OCI-LY3 (cell line): ENCODE results near the gene NEMP2.

Source experiments
- H2AFZ ChIP-seq: fragments of 200-600, 300-600 bp; shearing (Covaris generic); 2 replicates; pipeline ENCODE4 v1.6.0; 2014; ENCODE audit warnings: antibody characterized with exemption, low read depth, low read length
- H3K27ac ChIP-seq: fragments of 200-600, 300-600 bp; sonication (generic); 2 replicates; pipeline ENCODE4 v1.5.1; 2014; ENCODE audit warnings: mild to moderate bottlenecking, low read length, moderate library complexity, mixed read lengths
- H3K27me3 ChIP-seq: fragments of 200-600, 300-600 bp; sonication (generic); 2 replicates; pipeline ENCODE4 v1.6.1; 2014; ENCODE audit warnings: low read depth, low read length, mixed read lengths
- H3K36me3 ChIP-seq: fragments of 200-600, 300-600 bp; sonication (generic); replicated peaks from 2 replicates; pipeline ENCODE3; 2014; ENCODE audit warnings: low read depth, low read length, mixed read lengths
- H3K4me1 ChIP-seq: fragments of 300-600, 200-600 bp; sonication (generic); 2 replicates; pipeline ENCODE4 v1.6.1; 2014; ENCODE audit warnings: low read length, mixed read lengths
- H3K4me2 ChIP-seq: fragments of 200-600, 300-600 bp; sonication (generic); 2 replicates; pipeline ENCODE4 v1.6.1; 2014; ENCODE audit warnings: low read length, mixed read lengths
- H3K4me3 ChIP-seq: fragments of 300-600, 200-600 bp; sonication (generic); 2 replicates; pipeline ENCODE4 v1.5.1; 2014; ENCODE audit warnings: antibody characterized with exemption, mild to moderate bottlenecking, low read length, moderate library complexity
- H3K79me2 ChIP-seq: fragments of 300-600, 200-600 bp; shearing (Covaris generic); 2 replicates; pipeline ENCODE4 v1.6.1; 2014; ENCODE audit warnings: mild to moderate bottlenecking, low read length, mixed read lengths
- H3K9ac ChIP-seq: fragments of 300-600, 200-600 bp; shearing (Covaris generic); 2 replicates; pipeline ENCODE4 v1.6.0; 2014; ENCODE audit warnings: mild to moderate bottlenecking, low read length, moderate library complexity
- H3K9me3 ChIP-seq: fragments of 200-600, 300-600 bp; shearing (Covaris generic); 2 replicates; pipeline ENCODE4 v1.6.1; 2014; ENCODE audit warnings: low read length, mixed read lengths; ENCODE audit not compliant: insufficient read depth
- H4K20me1 ChIP-seq: fragments of 200-600, 300-600 bp; sonication (generic); 2 replicates; pipeline ENCODE4 v1.6.1; 2016; ENCODE audit warnings: low read length, mixed read lengths; ENCODE audit not compliant: insufficient read depth
- CTCF ChIP-seq: fragments of 200-600, 300-600 bp; sonication (generic); IDR thresholded peaks from 2 replicates; pipeline ENCODE4 v1.5.1; 2014; ENCODE audit warnings: antibody characterized with exemption, low read length, low read depth
- EZH2phosphoT487 ChIP-seq: fragments of 200-600 bp; shearing (Covaris generic); IDR thresholded peaks from 2 replicates; pipeline ENCODE4 v1.6.1; 2018; ENCODE audit warnings: antibody characterized with exemption, mixed run types, low read depth

NEMP2 gene

GRCh38 chr2:190455358-190456095 is 79.0 kb downstream of the NEMP2 start:
- Histone ChIP-seq H3K36me3 (no peaks in the 10 kb centered on the region), H3K4me3 (no peak overlapping the region), H3K9ac (no peak overlapping the region), H3K27me3 (no peaks in the 10 kb centered on the region), H4K20me1 (no peaks in the 10 kb centered on the region; the same call in 1 of the 2 replicates), H3K27ac (no peak overlapping the region), H2AFZ (no peak overlapping the region), H3K79me2 (no peaks in the 10 kb centered on the region), H3K4me1 (peaks cover 11% of the 10 kb centered on the region), H3K4me2 (no peak overlapping the region), H3K9me3 (no peaks in the 10 kb centered on the region)
- no peak for TF ChIP-seq EZH2phosphoT487
- TF ChIP-seq CTCF, result no peak

GRCh38 chr2:190454795-190455194 is 79.7 kb downstream of the NEMP2 start:
- H3K9me3 ChIP-seq, result no peaks in the 10 kb centered on the region
- H3K79me2 ChIP-seq, result no peaks in the 10 kb centered on the region
- no peak overlapping the region for H3K4me2 ChIP-seq
- no peaks in the 10 kb centered on the region for H3K27me3 ChIP-seq
- no peak for TF ChIP-seq EZH2phosphoT487
- no peak for TF ChIP-seq CTCF
- H2AFZ ChIP-seq, result no peak overlapping the region
- H3K4me1 ChIP-seq, result peaks cover 11% of the 10 kb centered on the region
- no peak overlapping the region for H3K27ac ChIP-seq
- H3K4me3 ChIP-seq, result no peak overlapping the region
- H3K9ac ChIP-seq, result no peak overlapping the region
- no peaks in the 10 kb centered on the region for H3K36me3 ChIP-seq
- no peaks in the 10 kb centered on the region for H4K20me1 ChIP-seq
